Measurements from ENCODE around the gene CNPPD1. TPM values are rescaled to one million over a fixed set of nuclear protein-coding genes. Genes with fewer than 3 reads are reported as not detected.
A peak's percentile ranks its signal among the peaks of the same experiment; 100 is the strongest.
"Not testable (repeated sequence)": the region's sequence is repeated elsewhere in the genome, so short reads cannot be mapped to it uniquely, and the experiment has no call there.

CNPPD1 gene
- total RNA-seq, 1 donor from 2014 or later, result 35.2 TPM

DNA sequence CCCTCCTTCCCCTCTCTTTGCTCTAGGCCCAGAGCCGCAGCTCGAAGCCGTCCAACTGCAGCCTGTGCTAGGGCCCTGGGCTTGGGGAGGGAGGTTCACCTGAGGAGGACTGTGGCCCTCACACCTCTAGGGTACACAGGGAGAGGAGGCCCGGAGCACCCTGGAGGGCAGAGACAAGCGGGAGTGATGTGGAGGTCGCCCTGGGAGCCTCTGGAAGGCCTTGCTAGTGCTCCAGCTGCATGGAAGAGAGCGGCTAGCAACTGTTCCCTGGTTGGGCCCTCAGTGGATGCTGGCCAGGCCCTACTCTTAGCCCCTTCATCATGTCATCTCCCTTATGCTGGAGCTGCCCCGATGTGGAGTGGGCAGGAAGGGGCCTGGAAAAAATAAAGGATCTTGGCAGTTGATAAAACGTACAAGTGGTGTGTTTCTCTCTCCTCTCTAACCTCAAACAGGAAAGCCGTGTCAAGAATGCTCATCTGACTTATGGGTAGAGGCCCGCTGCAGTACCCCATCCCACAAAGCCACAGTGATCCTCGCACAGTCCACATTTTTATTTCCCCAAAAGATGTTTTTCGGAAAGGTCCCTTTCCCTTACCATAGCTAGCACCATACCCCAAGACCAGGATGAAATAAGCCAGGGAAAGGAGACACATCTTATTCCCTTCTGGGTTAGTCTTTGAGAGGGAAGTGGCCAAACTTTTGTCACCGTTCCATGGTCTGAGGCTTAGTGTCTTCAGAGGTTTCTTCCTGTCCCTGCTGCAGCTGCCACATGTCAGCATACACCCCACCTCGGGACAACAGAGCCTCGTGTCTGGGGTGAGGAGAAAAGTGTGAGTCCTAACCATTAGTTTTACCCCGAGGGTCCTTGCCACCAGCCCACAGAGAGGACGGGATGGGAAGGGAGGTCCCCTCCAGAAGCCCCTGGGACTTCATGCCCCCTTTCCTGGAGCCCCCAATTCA, 32.8 kb upstream of the CNPPD1 start:
- DNase-seq (ENCODE audit: low read depth), result no peak

DNA sequence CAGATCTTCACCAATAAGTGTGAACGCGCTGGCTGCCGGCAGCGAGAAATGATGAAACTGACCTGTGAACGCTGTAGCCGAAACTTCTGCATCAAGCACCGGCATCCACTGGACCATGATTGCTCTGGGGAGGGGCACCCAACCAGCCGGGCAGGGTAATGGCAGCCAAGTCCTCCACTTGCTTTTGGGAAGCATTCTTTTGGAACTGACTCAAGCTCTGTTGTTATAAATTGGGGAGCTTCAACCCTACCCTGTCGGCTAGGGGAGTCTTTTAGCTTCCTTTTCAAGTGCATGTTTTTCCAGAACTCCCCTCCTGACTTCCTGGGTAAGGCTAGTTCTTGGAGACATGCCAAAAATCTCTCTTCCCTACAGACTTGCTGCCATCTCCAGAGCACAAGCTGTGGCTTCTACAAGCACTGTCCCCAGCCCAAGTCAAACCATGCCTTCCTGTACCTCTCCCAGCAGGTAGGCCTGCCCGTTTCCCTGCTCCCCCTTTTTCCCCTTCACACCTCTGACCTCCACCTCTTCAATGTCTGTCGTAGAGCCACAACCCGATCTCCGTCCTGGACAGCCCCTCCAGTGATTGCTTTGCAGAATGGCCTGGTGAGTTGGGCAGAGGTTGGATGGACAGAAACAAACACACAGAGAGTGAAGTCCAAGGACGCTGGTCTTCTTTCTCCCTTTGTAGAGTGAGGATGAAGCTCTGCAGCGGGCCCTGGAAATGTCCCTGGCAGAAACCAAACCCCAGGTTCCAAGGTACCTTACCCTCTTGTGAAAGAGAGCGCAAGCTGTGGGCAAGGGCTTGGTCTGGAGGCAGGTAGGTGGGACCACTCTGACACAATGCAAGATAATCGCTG, 31.4 kb upstream of the CNPPD1 start:
- DNase-seq (ENCODE audit: low read depth), result peak; percentile 43

DNA sequence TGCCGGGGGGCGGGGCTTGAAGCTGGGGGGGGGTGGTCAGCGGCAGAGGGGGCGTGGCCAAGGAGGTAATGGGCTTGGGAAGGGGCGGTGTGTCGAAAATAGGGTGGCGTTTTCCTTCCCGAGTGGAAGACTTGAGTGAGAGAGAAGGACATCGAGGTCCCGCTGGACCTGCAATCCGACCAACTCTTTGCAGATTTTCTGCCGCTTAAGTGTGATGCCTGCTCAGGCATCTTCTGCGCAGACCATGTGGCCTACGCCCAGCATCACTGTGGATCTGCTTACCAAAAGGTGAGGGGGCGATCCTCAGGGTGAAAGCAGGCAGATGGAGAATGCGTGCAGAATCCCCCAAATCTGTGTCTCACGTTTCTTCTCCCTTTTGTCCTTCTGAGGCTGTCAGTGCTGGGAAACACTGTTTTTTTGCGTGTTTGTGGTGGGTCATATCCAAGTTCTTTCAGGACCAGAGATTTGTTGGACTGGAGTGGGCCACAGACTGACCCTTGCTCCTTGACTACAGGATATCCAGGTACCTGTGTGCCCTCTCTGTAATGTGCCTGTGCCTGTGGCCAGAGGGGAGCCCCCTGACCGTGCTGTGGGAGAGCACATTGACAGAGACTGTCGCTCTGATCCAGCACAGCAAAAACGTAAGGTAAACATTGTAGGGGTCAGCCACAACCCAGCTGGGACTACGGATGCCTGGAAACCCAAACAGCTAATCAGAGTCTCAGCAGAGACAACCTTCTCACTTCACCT, 30.6 kb upstream of the CNPPD1 start:
- DNase-seq (ENCODE audit: low read depth), result no peak

- peak; percentile 95 for DNase-seq (ENCODE audit: low read depth)
Observed at GRCh38 chr2:219206328-219207133, 29.8 kb upstream of the CNPPD1 start, which contains the start of gene ZFAND2B. Gene ZFAND2B, plus strand, starts transcription at chr2:219206782. Its CDS starts 206 bp downstream, at chr2:219206988.

DNA sequence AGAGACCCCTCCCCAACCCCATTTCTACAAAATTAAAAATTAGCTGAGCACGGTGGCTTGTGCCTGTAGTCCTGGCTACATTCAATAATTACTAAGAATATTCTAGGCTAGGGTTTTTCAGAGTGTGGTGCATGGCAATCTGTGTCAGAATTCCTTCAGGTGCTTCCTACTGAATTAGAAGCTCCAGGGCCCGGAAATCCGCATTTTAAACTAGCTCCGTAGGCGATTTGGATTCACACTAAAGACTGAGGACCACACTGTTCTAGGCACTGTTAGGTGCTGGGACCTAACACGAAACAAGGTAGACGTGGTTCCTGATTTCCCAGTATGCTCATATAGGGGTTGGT, 29.2 kb upstream of the CNPPD1 start:
- DNase-seq (ENCODE audit: low read depth), result no peak

- DNase-seq (ENCODE audit: low read depth), result no peak
Observed at GRCh38 chr2:219205165-219205538, 28.4 kb upstream of the CNPPD1 start.

GRCh38 chr2:219204425-219205164, 27.9 kb upstream of the CNPPD1 start:
- no peak for DNase-seq (ENCODE audit: low read depth)

DNA sequence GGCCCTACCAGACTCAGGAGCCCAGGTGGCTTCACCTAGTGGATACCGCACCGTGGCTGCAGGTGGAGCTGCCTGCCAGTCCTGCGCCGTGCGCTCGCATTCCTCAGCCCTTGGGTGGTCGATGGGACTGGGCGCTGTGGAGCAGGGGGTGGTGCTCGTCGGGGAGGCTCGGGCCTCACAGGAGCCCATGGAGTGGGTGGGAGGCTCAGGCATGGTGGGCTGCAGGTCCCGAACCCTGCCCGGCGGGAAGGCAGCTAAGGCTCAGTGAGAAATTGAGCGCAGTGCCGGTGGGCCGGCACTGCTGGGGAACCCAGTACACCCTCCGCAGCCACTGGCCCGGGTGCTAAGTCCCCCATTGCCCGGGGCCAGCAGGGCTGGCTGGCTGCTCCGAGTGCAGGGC, 24.6 kb upstream of the CNPPD1 start:
- DNase-seq (ENCODE audit: low read depth), result not testable (repeated sequence)

DNA sequence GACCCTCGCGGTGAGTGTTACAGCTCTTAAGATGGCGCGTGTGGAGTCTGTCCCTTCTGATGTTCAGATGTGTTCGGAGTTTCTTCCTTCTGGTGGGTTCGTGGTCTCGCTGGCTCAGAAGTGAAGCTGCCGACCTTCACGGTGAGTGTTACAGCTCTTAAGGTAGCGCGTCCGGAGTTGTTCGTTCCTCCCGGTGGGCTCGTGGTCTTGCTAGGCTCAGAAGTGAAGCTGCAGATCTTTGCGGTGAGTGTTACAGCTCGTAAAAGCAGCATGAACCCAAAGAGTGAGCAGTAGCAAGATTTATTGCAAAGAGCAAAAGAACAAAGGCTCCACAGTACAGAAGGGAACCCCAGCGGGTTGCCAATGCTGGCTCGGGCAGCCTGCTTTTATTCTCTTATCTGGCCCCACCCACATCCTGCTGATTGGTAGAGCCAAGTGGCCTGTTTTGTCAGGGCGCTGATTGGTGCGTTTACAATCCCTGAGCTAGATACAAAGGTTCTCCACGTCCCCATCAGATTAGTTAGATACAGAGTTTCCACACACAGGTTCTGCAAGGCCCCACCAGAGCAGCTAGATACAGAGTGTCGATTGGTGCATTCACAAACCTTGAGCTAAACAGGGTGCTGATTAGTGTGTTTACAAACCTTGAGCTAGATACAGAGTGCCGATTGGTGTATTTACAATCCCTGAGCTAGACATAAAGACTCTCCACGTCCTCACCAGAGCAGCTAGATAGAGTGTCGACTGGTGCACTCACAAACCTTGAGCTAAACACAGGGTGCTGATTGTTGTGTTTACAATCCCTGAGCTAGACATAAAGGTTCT, 24.0 kb upstream of the CNPPD1 start:
- not testable (repeated sequence) for DNase-seq (ENCODE audit: low read depth)

GRCh38 chr2:219199470-219200211, 22.9 kb upstream of the CNPPD1 start:
- DNase-seq (ENCODE audit: low read depth), result no peak

DNA sequence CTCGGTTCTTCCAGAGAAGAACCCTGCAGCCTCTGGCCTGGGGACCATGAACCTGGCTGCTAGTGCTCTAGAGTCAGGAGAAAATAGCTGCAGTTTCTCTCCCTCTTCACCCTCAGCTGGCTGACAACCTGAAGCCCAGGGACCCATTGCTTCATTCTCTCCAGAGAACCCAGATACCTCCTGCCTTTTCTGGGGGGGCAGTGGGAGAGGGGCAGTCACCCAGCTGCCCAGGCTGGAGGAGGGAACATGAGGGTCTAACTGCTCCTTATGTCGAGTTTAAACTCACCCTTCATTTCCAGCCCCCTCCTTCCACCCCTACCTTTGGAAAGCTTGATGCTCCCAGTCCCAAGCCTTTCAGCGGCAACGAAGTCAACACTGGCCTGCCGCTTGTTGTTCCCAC, 22.2 kb upstream of the CNPPD1 start:
- no peak for DNase-seq (ENCODE audit: low read depth)

DNA sequence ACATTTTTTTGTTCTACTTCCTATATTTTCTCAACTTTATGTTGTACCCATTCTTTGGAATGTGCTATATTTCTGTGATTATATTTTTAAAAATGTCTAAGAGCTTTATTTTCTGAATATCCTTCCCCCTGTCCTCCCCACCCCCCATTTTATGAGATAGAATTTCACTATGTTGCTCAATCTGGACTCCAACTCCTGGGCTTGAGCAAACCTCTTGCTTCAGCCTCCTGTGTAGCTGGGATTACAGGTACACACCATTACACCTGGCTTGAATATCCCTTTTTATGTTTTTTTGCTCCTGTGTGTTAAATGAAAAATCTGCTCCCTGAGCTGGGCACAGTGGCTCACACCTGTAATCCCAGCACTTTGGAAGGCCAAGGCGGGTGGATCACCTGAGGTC, 20.7 kb upstream of the CNPPD1 start:
- no peak for DNase-seq (ENCODE audit: low read depth)

DNA sequence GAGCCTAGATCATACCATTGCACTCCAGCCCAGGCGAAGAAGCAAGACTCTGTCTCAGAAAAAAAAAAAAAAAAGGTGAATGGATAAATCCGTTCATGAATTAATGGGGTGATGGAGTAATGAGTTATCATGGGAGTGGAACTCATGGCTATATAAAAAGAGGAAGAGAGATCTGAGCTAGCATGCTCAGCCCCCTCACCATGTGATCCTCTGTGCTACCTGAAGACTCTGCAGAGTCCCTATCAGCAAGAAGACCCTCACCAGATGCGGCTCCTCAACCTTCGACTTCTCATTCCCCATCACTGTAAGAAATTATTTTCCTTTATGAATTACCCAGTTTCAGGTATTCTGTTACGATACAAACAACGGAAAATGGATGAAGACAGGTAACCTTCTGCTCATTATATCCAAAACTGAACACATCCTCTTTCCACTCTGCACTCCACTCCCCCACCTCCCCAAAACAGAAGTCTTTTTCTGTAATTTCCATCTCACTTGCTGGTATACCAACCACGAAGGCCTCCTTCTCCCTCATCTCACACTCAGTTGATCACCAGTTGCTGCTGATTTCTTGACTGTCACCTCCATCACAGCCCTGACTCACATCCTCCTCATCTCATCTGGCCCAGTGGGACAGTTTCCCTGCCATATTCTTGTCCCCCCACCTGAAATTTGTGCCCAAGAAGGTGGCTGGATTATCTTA, 10.2 kb upstream of the CNPPD1 start:
- DNase-seq (ENCODE audit: low read depth), result no peak

- DNase-seq (ENCODE audit: low read depth), result no peak
Observed at GRCh38 chr2:219184121-219184520, 7.4 kb upstream of the CNPPD1 start.

DNA sequence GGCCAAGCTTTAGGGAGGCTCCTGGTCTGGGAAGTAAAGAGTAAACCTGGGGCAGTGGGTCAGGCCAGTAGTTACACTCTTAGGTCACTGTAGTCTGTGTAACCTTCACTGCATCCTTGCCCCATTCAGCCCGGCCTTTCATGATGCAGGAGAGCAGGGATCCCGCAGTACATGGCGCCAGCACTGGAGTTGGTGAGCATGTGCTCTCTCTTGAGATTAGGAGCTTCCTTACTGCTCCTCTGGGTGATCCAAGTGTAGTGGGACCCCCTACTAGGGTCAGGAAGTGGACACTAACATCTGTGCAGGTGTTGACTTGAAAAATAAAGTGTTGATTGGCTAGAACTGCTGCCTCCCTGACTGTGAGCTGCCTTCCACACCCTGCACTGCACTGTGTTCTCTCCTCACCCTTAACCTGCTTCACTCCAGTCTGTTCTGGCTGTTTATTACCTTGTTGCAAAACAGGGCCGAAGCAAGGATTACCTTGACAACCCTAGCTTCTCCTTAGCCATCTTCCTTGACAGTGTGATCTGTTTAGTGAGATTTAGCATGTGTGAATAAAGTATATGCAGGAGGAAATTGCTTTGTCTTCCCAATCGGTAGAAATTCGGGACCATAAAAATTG, 6.5 kb upstream of the CNPPD1 start:
- no peak for DNase-seq (ENCODE audit: low read depth)

- DNase-seq (ENCODE audit: low read depth), result no peak
Observed at GRCh38 chr2:219182331-219183150, 5.8 kb upstream of the CNPPD1 start.
